Loucy (cell line): ENCODE results near the gene FGF12.

ENCODE experiments used
- EZH2phosphoT487 ChIP-seq: fragments of 200-600 bp; IDR thresholded peaks from 2 replicates; pipeline ENCODE4 v1.6.1; 2018; ENCODE audit warnings: antibody characterized with exemption, mild to moderate bottlenecking, moderate library complexity, borderline replicate concordance
- TF ChIP-seq, protein P1 (sequence below): fragments of 200-600 bp; sonication (generic); conservative IDR thresholded peaks from 2 replicates; pipeline ENCODE4 v1.5.1; 2014; ENCODE audit warnings: mild to moderate bottlenecking, antibody characterized with exemption, low read length

- TF ChIP-seq, protein P1, sequence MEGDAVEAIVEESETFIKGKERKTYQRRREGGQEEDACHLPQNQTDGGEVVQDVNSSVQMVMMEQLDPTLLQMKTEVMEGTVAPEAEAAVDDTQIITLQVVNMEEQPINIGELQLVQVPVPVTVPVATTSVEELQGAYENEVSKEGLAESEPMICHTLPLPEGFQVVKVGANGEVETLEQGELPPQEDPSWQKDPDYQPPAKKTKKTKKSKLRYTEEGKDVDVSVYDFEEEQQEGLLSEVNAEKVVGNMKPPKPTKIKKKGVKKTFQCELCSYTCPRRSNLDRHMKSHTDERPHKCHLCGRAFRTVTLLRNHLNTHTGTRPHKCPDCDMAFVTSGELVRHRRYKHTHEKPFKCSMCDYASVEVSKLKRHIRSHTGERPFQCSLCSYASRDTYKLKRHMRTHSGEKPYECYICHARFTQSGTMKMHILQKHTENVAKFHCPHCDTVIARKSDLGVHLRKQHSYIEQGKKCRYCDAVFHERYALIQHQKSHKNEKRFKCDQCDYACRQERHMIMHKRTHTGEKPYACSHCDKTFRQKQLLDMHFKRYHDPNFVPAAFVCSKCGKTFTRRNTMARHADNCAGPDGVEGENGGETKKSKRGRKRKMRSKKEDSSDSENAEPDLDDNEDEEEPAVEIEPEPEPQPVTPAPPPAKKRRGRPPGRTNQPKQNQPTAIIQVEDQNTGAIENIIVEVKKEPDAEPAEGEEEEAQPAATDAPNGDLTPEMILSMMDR: no peak
- TF ChIP-seq EZH2phosphoT487: no peak
These were observed 487.4 kb downstream of the FGF12 start for GRCh38 chr3:192239956-192240355.
